Measurements from ENCODE around the gene OSBPL3. TPM values are rescaled to one million over a fixed set of nuclear protein-coding genes. Genes with fewer than 3 reads are reported as not detected.

The OSBPL3 gene
- total RNA-seq, 1 experiment from 2014 or later, result 16.0 TPM

- Mint-ChIP-seq H3K4me1 (peaks cover 5% of the 10 kb centered on the region), H3K9me3 (peaks cover 18% of the 10 kb centered on the region), H3K36me3 (peaks cover 16% of the 10 kb centered on the region), H3K27ac (no peak overlapping the region), H3K4me3 (no peak overlapping the region), H3K27me3 (ENCODE audit: low read depth) (peaks cover 4% of the 10 kb centered on the region; the same call in 1 of the 2 replicates)
- ATAC-seq, result no peak
- CTCF ChIA-PET, result interaction anchor here (2.5 kb wide), 1 partner anchor 8 kb away, joined by 7 read pairs; no protein-coding TSS in a partner anchor
- TF ChIP-seq, protein P1, sequence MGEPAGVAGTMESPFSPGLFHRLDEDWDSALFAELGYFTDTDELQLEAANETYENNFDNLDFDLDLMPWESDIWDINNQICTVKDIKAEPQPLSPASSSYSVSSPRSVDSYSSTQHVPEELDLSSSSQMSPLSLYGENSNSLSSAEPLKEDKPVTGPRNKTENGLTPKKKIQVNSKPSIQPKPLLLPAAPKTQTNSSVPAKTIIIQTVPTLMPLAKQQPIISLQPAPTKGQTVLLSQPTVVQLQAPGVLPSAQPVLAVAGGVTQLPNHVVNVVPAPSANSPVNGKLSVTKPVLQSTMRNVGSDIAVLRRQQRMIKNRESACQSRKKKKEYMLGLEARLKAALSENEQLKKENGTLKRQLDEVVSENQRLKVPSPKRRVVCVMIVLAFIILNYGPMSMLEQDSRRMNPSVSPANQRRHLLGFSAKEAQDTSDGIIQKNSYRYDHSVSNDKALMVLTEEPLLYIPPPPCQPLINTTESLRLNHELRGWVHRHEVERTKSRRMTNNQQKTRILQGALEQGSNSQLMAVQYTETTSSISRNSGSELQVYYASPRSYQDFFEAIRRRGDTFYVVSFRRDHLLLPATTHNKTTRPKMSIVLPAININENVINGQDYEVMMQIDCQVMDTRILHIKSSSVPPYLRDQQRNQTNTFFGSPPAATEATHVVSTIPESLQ (CRISPR knock-in tag; IDR thresholded peaks at IDR 0.05), result no peak
- TF ChIP-seq ZNF423 (CRISPR knock-in tag; IDR thresholded peaks at IDR 0.05), result no peak
- no peak for DNase-seq (ENCODE audit: low spot score)
- POLR2A ChIA-PET, result no interaction called here
Measured at GRCh38 chr7:24779283-24779655, 200.7 kb downstream of the OSBPL3 start.

- TF ChIP-seq, protein P2, sequence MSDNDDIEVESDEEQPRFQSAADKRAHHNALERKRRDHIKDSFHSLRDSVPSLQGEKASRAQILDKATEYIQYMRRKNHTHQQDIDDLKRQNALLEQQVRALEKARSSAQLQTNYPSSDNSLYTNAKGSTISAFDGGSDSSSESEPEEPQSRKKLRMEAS (CRISPR knock-in tag; IDR thresholded peaks at IDR 0.05), result no peak
- no peak for TF ChIP-seq NR1H2 (CRISPR knock-in tag; IDR thresholded peaks at IDR 0.05)
- no peak for TF ChIP-seq ETV6 (CRISPR knock-in tag; IDR thresholded peaks at IDR 0.05)
- TF ChIP-seq, protein P1 (CRISPR knock-in tag; IDR thresholded peaks at IDR 0.05), result no peak
- TF ChIP-seq, protein P3, sequence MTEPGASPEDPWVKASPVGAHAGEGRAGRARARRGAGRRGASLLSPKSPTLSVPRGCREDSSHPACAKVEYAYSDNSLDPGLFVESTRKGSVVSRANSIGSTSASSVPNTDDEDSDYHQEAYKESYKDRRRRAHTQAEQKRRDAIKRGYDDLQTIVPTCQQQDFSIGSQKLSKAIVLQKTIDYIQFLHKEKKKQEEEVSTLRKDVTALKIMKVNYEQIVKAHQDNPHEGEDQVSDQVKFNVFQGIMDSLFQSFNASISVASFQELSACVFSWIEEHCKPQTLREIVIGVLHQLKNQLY (CRISPR knock-in tag; IDR thresholded peaks at IDR 0.05), result no peak
- TF ChIP-seq, protein P4, sequence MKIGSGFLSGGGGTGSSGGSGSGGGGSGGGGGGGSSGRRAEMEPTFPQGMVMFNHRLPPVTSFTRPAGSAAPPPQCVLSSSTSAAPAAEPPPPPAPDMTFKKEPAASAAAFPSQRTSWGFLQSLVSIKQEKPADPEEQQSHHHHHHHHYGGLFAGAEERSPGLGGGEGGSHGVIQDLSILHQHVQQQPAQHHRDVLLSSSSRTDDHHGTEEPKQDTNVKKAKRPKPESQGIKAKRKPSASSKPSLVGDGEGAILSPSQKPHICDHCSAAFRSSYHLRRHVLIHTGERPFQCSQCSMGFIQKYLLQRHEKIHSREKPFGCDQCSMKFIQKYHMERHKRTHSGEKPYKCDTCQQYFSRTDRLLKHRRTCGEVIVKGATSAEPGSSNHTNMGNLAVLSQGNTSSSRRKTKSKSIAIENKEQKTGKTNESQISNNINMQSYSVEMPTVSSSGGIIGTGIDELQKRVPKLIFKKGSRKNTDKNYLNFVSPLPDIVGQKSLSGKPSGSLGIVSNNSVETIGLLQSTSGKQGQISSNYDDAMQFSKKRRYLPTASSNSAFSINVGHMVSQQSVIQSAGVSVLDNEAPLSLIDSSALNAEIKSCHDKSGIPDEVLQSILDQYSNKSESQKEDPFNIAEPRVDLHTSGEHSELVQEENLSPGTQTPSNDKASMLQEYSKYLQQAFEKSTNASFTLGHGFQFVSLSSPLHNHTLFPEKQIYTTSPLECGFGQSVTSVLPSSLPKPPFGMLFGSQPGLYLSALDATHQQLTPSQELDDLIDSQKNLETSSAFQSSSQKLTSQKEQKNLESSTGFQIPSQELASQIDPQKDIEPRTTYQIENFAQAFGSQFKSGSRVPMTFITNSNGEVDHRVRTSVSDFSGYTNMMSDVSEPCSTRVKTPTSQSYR (CRISPR knock-in tag; IDR thresholded peaks at IDR 0.05), result no peak
- no peak for TF ChIP-seq TCF7 (CRISPR knock-in tag; IDR thresholded peaks at IDR 0.05; ENCODE audit: low read depth)
- no peak for TF ChIP-seq RORB (CRISPR knock-in tag; IDR thresholded peaks at IDR 0.05)
- TF ChIP-seq, protein P5, sequence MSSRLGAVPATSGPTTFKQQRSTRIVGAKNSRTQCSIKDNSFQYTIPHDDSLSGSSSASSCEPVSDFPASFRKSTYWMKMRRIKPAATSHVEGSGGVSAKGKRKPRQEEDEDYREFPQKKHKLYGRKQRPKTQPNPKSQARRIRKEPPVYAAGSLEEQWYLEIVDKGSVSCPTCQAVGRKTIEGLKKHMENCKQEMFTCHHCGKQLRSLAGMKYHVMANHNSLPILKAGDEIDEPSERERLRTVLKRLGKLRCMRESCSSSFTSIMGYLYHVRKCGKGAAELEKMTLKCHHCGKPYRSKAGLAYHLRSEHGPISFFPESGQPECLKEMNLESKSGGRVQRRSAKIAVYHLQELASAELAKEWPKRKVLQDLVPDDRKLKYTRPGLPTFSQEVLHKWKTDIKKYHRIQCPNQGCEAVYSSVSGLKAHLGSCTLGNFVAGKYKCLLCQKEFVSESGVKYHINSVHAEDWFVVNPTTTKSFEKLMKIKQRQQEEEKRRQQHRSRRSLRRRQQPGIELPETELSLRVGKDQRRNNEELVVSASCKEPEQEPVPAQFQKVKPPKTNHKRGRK (CRISPR knock-in tag; IDR thresholded peaks at IDR 0.05; ENCODE audit: borderline replicate concordance), result no peak
- no peak for TF ChIP-seq ZNF423 (CRISPR knock-in tag; IDR thresholded peaks at IDR 0.05)
- TF ChIP-seq, protein P6, sequence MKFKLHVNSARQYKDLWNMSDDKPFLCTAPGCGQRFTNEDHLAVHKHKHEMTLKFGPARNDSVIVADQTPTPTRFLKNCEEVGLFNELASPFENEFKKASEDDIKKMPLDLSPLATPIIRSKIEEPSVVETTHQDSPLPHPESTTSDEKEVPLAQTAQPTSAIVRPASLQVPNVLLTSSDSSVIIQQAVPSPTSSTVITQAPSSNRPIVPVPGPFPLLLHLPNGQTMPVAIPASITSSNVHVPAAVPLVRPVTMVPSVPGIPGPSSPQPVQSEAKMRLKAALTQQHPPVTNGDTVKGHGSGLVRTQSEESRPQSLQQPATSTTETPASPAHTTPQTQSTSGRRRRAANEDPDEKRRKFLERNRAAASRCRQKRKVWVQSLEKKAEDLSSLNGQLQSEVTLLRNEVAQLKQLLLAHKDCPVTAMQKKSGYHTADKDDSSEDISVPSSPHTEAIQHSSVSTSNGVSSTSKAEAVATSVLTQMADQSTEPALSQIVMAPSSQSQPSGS (CRISPR knock-in tag; IDR thresholded peaks at IDR 0.05; ENCODE audit: borderline replicate concordance, low read depth), result no peak
- no peak for TF ChIP-seq ZNF317 (CRISPR knock-in tag; IDR thresholded peaks at IDR 0.05; ENCODE audit: borderline replicate concordance, low read depth)
- Mint-ChIP-seq H3K36me3 (peaks cover 11% of the 10 kb centered on the region), H3K27me3 (ENCODE audit: low read depth) (peaks cover 3% of the 10 kb centered on the region; the same call in 1 of the 2 replicates), H3K4me1 (peaks cover 5% of the 10 kb centered on the region), H3K27ac (no peak overlapping the region), H3K4me3 (no peak overlapping the region), H3K9me3 (peaks cover 12% of the 10 kb centered on the region)
- ChIA-PET POLR2A (no interaction called here), CTCF (interaction anchor here (0.8 to 2.5 kb wide), 2 partner anchors 9 to 33 kb away, joined by 3 to 7 read pairs; no protein-coding TSS in a partner anchor)
- DNase-seq (ENCODE audit: low spot score), result no peak
- ATAC-seq, result no peak
Measured at GRCh38 chr7:24778543-24779282, 201.3 kb downstream of the OSBPL3 start.
